DMS53 (cell line): Measurements from ENCODE around the gene AGPS.
"Not testable (repeated sequence)": the region's sequence is repeated elsewhere in the genome, so short reads cannot be mapped to it uniquely, and the experiment has no call there.

Source experiments
- DNase-seq: peaks from one replicate; lab custom pipeline; 2025; lab: John Stamatoyannopoulos, UW

Gene AGPS

DNA sequence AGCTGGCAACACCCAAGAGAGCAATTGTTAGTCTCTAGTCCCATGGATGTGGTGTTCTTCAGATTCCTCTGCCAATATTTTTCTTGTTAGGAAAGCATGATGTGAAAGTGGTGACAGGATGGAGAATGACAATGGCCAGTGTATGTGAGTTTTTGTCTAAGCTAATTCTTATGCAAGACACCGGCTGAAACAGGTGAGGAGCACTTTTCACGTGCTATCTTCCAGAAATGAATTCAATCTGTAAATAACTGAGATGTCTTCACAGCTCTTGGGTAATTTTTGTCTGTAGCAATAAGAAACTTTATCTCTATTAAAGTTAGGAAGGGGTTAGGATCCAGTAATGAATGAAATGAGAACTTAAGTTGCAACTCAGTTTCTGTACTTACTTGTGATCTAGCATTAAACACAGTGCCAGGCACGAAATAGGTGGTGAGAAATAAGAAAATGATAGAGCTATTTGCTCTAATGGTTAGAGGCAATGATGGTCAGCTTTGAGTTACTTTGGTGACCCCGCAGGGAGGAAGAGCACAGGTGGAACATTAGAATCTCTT, 676 bp upstream of the AGPS start:
- no peak for DNase-seq

DNA sequence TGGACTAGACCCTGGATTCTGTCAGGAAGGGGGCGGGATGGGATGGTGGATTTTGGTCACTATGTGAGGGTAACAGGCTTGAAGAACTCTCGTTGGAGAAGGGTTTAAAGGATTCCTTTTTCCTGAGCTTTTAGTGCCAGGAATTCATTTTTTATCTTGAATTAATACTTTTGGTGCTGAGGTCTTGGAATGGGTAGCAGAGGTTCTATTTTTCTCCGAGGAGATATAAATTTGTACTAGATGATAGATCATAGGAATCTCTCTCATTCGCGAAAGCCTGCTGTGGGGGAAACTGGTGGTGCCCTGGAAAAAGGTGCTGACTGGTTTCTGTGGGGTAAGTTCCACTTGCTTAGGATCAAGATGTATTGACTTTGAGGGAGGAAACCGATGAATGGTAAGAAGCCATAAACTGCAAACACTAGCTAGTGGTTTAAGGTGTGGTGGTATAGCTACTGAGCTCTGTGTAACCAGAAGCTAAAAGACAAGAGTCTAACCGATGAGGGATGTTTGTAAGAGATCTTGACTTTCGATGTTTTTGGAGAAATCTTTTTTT, 706 bp downstream of the AGPS start:
- DNase-seq, result peak; percentile 52

DNA sequence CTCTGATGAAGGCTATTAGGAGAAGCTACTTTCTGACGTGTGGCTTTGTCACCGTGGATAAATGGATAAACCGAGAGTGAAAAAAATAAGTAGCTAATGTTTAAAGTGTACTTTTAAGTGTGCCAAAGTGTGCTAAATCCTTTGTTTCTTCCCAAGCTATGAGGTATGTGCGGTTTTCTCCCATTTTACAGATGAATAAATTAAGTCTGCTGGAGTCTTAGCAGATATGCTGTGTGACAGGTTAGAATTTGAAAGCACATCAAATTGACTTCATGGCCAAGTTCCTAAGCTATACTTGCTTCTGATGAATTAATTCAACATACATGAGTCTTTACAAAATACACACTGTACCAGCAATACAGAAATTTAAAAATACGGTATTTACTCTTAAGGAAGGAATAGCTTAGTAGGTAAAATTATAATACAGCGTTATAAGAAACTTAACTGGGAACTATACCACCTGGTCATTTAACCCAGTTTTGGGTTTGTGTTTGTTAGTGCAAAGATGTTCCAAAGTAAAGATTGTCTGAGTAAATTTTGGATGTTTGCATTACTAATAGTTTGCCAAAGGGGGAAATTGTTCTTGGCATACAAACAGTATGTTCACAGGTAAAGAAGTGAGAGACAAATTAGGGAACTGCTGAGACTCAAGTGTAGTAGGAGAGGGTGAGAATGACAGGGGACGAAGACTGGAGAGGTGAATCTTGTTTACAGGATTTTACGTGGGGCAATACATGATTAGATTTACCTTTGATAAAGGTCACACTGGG, 1.4 kb downstream of the AGPS start:
- DNase-seq, result no peak

- no peak for DNase-seq
These were observed 2.0 kb downstream of the AGPS start for GRCh38 chr2:177394594-177394973.

GRCh38 chr2:177395351-177396065, 2.9 kb downstream of the AGPS start:
- DNase-seq, result no peak

GRCh38 chr2:177396703-177397460, 4.3 kb downstream of the AGPS start:
- peak; percentile 71 for DNase-seq

DNA sequence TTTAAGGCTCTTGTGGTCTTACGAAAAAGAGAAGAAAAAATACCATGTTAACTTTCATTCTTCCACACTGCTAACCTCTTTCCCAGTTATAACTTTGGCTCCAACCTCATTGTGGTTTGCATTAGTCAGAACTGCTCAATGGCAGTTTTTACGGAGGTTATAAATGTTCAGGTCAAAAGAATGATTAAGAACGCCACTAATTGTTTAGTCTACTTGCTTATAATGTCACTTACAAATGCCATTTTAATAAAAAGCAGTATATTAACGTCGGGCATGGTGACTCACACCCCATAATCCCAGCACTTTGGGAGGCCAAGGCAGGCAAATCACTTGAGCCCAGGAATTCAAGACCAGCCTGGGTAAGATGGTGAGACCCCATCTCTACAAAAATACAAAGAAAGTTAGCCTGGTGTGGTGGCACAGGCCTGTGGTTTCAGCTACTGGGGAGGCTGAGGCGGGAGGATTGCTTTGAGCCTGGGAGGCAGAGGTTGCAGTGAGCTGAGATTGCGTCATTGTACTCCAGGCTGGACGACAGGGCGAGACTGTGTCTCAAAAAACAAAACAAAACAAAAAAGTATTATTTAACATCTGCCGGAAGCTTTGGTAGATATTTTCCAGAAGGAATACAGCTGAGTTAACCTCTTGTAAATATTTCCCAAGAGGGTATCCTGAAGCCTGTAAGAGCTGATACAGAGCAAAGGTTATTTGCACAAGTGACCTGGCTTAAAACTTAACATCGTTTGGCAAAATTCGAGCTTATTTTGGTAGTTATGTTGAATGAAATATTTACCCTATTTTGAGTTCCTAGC, 5.1 kb downstream of the AGPS start:
- DNase-seq, result peak; percentile 42

GRCh38 chr2:177398290-177398683, 5.7 kb downstream of the AGPS start:
- DNase-seq, result no peak

DNA sequence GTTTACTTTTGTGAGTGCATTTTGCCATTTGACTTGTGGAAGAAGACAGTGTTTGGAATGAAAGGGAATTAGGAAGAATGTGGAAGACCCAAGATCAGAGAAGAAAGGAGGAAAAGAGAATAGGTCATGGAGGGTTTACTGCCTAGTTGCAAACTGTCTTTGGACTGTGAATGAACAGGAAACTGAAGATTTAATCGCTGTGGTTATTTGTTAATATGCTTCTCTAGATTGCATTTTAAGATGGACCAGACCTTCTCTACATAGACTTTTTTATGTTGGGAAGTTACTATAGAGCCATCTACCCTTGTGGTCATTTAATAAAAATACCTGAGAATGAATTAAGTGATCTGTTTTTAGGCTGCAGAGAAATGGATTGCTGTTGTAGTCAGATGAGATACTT, 6.2 kb downstream of the AGPS start:
- no peak for DNase-seq

GRCh38 chr2:177399376-177399775, 6.8 kb downstream of the AGPS start:
- no peak for DNase-seq

GRCh38 chr2:177400337-177400923, 7.9 kb downstream of the AGPS start:
- DNase-seq, result no peak

DNA sequence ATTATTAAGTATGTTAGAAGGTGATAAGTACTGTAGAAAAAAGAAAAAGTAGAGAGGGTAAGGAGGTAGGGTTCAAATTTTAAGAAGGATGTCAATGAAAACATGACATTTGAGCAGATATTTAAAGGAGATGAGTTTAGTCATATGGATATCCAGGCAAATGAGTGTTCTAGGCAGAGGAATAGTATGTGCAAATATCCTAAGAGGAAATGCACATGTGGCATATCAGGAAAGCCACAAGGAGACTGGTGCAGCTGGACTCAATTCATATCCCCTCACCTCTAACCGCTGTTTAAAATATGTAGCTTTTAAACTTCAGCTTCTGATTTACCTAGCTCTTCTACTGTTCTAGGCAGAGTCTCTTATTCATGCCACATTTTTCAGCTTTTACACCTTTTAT, 9.5 kb downstream of the AGPS start:
- DNase-seq, result no peak

DNA sequence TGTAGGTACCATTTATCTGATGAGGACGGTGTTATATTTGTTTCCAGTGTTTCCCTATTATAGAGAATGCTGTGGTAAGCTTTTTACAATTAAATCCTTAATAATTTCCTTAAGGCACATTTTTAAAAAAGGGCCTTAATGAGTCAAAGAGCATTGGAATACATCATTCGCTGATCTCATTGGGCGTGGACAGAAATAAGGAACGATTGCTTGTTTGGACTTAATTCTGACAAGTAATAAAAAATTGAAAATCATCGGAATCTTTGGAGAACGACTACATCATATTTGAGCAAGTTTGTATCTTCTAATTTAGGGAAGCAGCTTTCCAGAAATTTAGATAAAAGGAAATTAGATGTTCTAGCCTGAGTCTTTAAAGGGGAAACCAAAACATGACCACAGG, 11.3 kb downstream of the AGPS start:
- DNase-seq, result no peak

GRCh38 chr2:177404243-177404642, 11.7 kb downstream of the AGPS start:
- no peak for DNase-seq

- DNase-seq, result no peak
These were observed 12.6 kb downstream of the AGPS start for GRCh38 chr2:177405029-177405692.

DNA sequence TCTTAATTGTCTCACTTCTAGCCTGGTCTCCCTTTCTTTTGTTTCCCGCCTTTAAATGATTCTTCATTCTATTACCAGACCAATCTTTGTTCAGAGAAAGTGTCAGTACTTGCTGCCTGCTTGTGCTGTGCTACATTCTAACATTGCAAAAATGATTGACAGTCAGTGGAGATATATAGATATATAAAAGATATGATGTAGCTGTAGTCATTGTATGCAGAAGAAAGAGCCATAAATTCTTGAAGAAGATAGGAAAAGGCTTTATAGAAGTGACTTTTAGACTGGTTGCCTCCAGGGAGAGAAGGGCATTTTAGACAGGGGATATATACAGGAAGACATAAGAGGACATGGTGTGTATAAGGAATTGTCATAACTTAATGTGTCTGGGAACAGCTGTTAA, 13.6 kb downstream of the AGPS start:
- DNase-seq, result no peak

- DNase-seq, result no peak
These were observed 14.5 kb downstream of the AGPS start for GRCh38 chr2:177407031-177407430.

- DNase-seq, result not testable (repeated sequence)
These were observed 18.1 kb downstream of the AGPS start for GRCh38 chr2:177410629-177411028.

- DNase-seq, result peak; percentile 24
These were observed 21.1 kb downstream of the AGPS start for GRCh38 chr2:177413703-177414102.

DNA sequence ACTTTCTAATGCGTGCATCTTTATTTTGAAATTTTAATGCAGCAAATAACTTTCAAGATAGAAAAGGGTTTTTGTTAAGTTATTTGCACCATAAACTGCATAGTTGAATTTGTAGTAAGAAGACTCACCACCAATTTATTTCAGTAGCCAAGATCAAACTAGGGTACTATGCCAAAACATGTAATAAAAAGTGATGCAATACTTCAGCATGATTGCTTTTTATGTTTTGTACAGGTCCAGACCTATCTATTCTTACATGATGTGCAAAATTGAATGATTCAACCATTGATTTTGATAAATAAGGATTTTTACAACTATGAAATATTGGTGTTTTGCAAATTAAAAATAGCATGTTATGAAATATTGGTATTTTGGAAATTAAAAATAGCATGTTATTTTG, 26.7 kb downstream of the AGPS start:
- no peak for DNase-seq

DNA sequence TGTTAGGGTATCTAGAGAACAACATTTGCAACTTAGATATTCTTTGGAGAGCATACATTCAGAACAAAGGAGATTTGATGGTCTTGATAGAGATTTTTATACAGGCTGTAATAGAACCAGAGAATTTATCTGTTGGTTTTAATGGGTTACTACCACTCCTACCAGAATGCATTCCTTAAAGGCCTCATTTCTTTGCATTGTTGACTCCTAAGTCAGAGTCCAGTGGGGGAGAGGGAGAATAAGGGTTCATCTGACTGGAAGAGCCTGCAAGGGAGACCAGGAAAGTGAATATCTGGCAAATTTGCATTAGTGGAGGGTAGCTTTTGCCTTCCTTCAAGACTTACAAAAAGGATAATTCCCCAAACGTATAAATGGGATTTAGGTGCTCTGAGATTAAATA, 29.7 kb downstream of the AGPS start:
- no peak for DNase-seq
